ENCODE results near the gene BBS1.

The BBS1 gene

GRCh38 chr11:66563832-66564231 lies 53.4 kb downstream of the BBS1 start:
- Histone ChIP-seq H2BK120ac (ENCODE audit: low read depth, low read length) (no peak overlapping the region), H3K18ac (ENCODE audit: low read depth in 1 of 2, low read length in 2 of 2) (no peak overlapping the region), H2BK15ac (ENCODE audit: low read depth, poor library complexity, severe bottlenecking) (no peak overlapping the region), H3K27ac (ENCODE audit: low read length, poor library complexity, severe bottlenecking) (no peak overlapping the region), H3K4me2 (ENCODE audit: low read length, poor library complexity, severe bottlenecking) (no peak overlapping the region), H3K23ac (ENCODE audit: low read length in 2 of 2) (no peak overlapping the region), H2AK5ac (ENCODE audit: low read length, severe bottlenecking) (no peak overlapping the region), H3K4me1 (ENCODE audit: control insufficient read depth, insufficient read depth, low read depth, low read length) (no peaks in the 10 kb centered on the region), H3K79me1 (replicated peaks; ENCODE audit: low read length, poor library complexity, severe bottlenecking) (no peaks in the 10 kb centered on the region), H2AFZ (ENCODE audit: low read depth, low read length) (no peak overlapping the region), H3K36me3 (ENCODE audit: control insufficient read depth in 1 of 2, insufficient read depth in 2 of 2, low read depth in 1 of 2, low read length in 2 of 2) (peaks cover 0 to 17% of the 10 kb centered on the region in 2 experiments), H3K9me3 (ENCODE audit: control insufficient read depth, low read length) (no peaks in the 10 kb centered on the region), H4K8ac (ENCODE audit: low read length) (no peak overlapping the region), H4K91ac (ENCODE audit: low read length) (no peak overlapping the region), H3K9ac (ENCODE audit: low read length) (no peak overlapping the region), H3K14ac (ENCODE audit: low read length in 2 of 2) (no peak overlapping the region), H3K4me3 (ENCODE audit: insufficient read depth in 1 of 2, low read depth in 1 of 2, low read length in 2 of 2) (no peak overlapping the region), H3K4ac (ENCODE audit: low read depth in 1 of 2, low read length in 2 of 2) (no peak overlapping the region), H3K27me3 (ENCODE audit: control insufficient read depth in 1 of 2, insufficient read depth in 1 of 2, low read length in 2 of 2) (peaks cover 10 to 11% of the 10 kb centered on the region in 2 experiments), H2BK5ac (ENCODE audit: low read depth, low read length, poor library complexity, severe bottlenecking) (no peak overlapping the region), H2BK12ac (ENCODE audit: low read length in 2 of 2) (no peak overlapping the region)
- 94% methylated on average over 9 of the region's 10 CpGs for WGBS
- no peak for DNase-seq

DNA sequence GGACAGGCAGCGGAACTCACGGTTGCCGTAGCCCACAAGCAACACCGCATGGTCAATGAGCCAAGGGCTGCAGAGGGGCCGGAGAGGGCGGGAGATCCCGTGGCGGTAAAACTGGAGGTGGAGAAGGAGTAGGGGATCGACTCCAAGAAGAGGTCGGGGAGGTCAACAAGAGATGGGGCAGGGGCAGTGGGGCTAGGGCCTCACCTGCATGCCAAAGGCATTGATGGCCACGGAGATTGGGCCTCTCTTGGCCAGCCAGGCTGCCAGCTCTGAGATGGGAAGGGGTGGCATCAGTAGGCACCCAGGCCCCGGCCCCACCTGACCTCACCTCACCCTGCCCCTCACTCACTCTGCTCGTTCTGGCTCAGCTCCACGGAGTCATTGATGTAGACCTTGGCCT lies 54.1 kb downstream of the BBS1 start:
- DNase-seq = no peak
- Histone ChIP-seq H3K4me3 (ENCODE audit: insufficient read depth in 1 of 2, low read depth in 1 of 2, low read length in 2 of 2) (no peak overlapping the region), H4K8ac (ENCODE audit: low read length) (no peak overlapping the region), H2BK120ac (ENCODE audit: low read depth, low read length) (no peak overlapping the region), H3K9me3 (ENCODE audit: control insufficient read depth, low read length) (no peaks in the 10 kb centered on the region), H2BK15ac (ENCODE audit: low read depth, poor library complexity, severe bottlenecking) (no peak overlapping the region), H3K4ac (ENCODE audit: low read depth in 1 of 2, low read length in 2 of 2) (no peak overlapping the region), H2AK5ac (ENCODE audit: low read length, severe bottlenecking) (no peak overlapping the region), H3K4me2 (ENCODE audit: low read length, poor library complexity, severe bottlenecking) (no peak overlapping the region), H2BK5ac (ENCODE audit: low read depth, low read length, poor library complexity, severe bottlenecking) (no peak overlapping the region), H2BK12ac (ENCODE audit: low read length in 2 of 2) (no peak overlapping the region), H3K9ac (ENCODE audit: low read length) (no peak overlapping the region), H2AFZ (ENCODE audit: low read depth, low read length) (no peak overlapping the region), H4K91ac (ENCODE audit: low read length) (no peak overlapping the region), H3K23ac (ENCODE audit: low read length in 2 of 2) (peak overlapping the region in 1 of 2 experiments; percentile 46), H3K14ac (ENCODE audit: low read length in 2 of 2) (no peak overlapping the region), H3K27me3 (ENCODE audit: control insufficient read depth in 1 of 2, insufficient read depth in 1 of 2, low read length in 2 of 2) (peaks cover 8 to 11% of the 10 kb centered on the region in 2 experiments), H3K27ac (ENCODE audit: low read length, poor library complexity, severe bottlenecking) (no peak overlapping the region), H3K4me1 (ENCODE audit: control insufficient read depth, insufficient read depth, low read depth, low read length) (no peaks in the 10 kb centered on the region), H3K36me3 (ENCODE audit: control insufficient read depth in 1 of 2, insufficient read depth in 2 of 2, low read depth in 1 of 2, low read length in 2 of 2) (peaks cover 0 to 17% of the 10 kb centered on the region in 2 experiments), H3K18ac (ENCODE audit: low read depth in 1 of 2, low read length in 2 of 2) (no peak overlapping the region), H3K79me1 (replicated peaks; ENCODE audit: low read length, poor library complexity, severe bottlenecking) (no peaks in the 10 kb centered on the region)
- 87% methylated on average over 14 of the region's 14 CpGs for WGBS

DNA sequence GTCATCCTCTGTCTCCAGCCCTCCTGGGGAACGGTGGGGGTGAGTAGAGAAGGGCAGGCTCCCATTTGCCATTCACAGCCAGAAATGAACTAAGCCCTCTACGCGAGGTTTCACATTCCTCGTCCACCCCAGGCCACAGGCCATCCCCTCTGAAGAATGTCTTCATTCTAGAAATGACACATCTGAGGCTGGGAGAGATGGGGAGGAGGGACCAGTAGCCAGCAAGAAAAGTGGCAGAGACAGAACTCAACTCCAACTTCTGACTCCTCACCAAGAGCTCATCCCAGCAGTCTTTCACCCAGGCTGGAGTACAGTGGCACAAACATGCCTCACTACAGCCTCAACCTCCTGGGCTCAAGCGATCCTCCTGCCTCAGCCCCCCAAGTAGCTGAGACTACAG lies 54.5 kb downstream of the BBS1 start:
- no peak overlapping the region for H3K4ac ChIP-seq (ENCODE audit: low read depth in 1 of 2, low read length in 2 of 2)
- whole genome bisulfite sequencing = 91% methylated on average over 3 of the region's 5 CpGs
- peak overlapping the region in 1 of 2 experiments; percentile 46 for H3K23ac ChIP-seq (ENCODE audit: low read length in 2 of 2)
- H4K8ac ChIP-seq (ENCODE audit: low read length) = no peak overlapping the region
- no peak overlapping the region for H3K18ac ChIP-seq (ENCODE audit: low read depth in 1 of 2, low read length in 2 of 2)
- H2AFZ ChIP-seq (ENCODE audit: low read depth, low read length) = no peak overlapping the region
- no peaks in the 10 kb centered on the region for H3K4me1 ChIP-seq (ENCODE audit: control insufficient read depth, insufficient read depth, low read depth, low read length)
- H2BK12ac ChIP-seq (ENCODE audit: low read length in 2 of 2) = no peak overlapping the region
- H3K27me3 ChIP-seq (ENCODE audit: control insufficient read depth in 1 of 2, insufficient read depth in 1 of 2, low read length in 2 of 2) = peaks cover 8 to 11% of the 10 kb centered on the region in 2 experiments
- no peak overlapping the region for H3K14ac ChIP-seq (ENCODE audit: low read length in 2 of 2)
- no peak overlapping the region for H2BK5ac ChIP-seq (ENCODE audit: low read depth, low read length, poor library complexity, severe bottlenecking)
- H3K9ac ChIP-seq (ENCODE audit: low read length) = no peak overlapping the region
- no peaks in the 10 kb centered on the region for H3K9me3 ChIP-seq (ENCODE audit: control insufficient read depth, low read length)
- no peak overlapping the region for H3K27ac ChIP-seq (ENCODE audit: low read length, poor library complexity, severe bottlenecking)
- no peak overlapping the region for H2BK15ac ChIP-seq (ENCODE audit: low read depth, poor library complexity, severe bottlenecking)
- no peak overlapping the region for H3K4me3 ChIP-seq (ENCODE audit: insufficient read depth in 1 of 2, low read depth in 1 of 2, low read length in 2 of 2)
- no peak overlapping the region for H3K4me2 ChIP-seq (ENCODE audit: low read length, poor library complexity, severe bottlenecking)
- peaks cover 0 to 17% of the 10 kb centered on the region in 2 experiments for H3K36me3 ChIP-seq (ENCODE audit: control insufficient read depth in 1 of 2, insufficient read depth in 2 of 2, low read depth in 1 of 2, low read length in 2 of 2)
- H3K79me1 ChIP-seq (replicated peaks; ENCODE audit: low read length, poor library complexity, severe bottlenecking) = no peaks in the 10 kb centered on the region
- no peak overlapping the region for H2BK120ac ChIP-seq (ENCODE audit: low read depth, low read length)
- no peak overlapping the region for H4K91ac ChIP-seq (ENCODE audit: low read length)
- H2AK5ac ChIP-seq (ENCODE audit: low read length, severe bottlenecking) = no peak overlapping the region
- DNase-seq = no peak

- no peak overlapping the region for H3K4ac ChIP-seq (ENCODE audit: low read depth in 1 of 2, low read length in 2 of 2)
- H2AFZ ChIP-seq (ENCODE audit: low read depth, low read length) = no peak overlapping the region
- H3K4me1 ChIP-seq (ENCODE audit: control insufficient read depth, insufficient read depth, low read depth, low read length) = no peaks in the 10 kb centered on the region
- no peak overlapping the region for H2BK15ac ChIP-seq (ENCODE audit: low read depth, poor library complexity, severe bottlenecking)
- no peak overlapping the region for H2AK5ac ChIP-seq (ENCODE audit: low read length, severe bottlenecking)
- peaks cover 0 to 6% of the 10 kb centered on the region in 2 experiments for H3K27me3 ChIP-seq (ENCODE audit: control insufficient read depth in 1 of 2, insufficient read depth in 1 of 2, low read length in 2 of 2)
- peaks cover 0 to 17% of the 10 kb centered on the region in 2 experiments for H3K36me3 ChIP-seq (ENCODE audit: control insufficient read depth in 1 of 2, insufficient read depth in 2 of 2, low read depth in 1 of 2, low read length in 2 of 2)
- no peak overlapping the region for H2BK12ac ChIP-seq (ENCODE audit: low read length in 2 of 2)
- H2BK120ac ChIP-seq (ENCODE audit: low read depth, low read length) = no peak overlapping the region
- DNase-seq = no peak
- H3K27ac ChIP-seq (ENCODE audit: low read length, poor library complexity, severe bottlenecking) = no peak overlapping the region
- H4K8ac ChIP-seq (ENCODE audit: low read length) = no peak overlapping the region
- H3K18ac ChIP-seq (ENCODE audit: low read depth in 1 of 2, low read length in 2 of 2) = no peak overlapping the region
- no peak overlapping the region for H2BK5ac ChIP-seq (ENCODE audit: low read depth, low read length, poor library complexity, severe bottlenecking)
- no peaks in the 10 kb centered on the region for H3K79me1 ChIP-seq (replicated peaks; ENCODE audit: low read length, poor library complexity, severe bottlenecking)
- 93% methylated on average over 8 of the region's 8 CpGs for WGBS
- no peak overlapping the region for H4K91ac ChIP-seq (ENCODE audit: low read length)
- no peak overlapping the region for H3K23ac ChIP-seq (ENCODE audit: low read length in 2 of 2)
- no peaks in the 10 kb centered on the region for H3K9me3 ChIP-seq (ENCODE audit: control insufficient read depth, low read length)
- H3K14ac ChIP-seq (ENCODE audit: low read length in 2 of 2) = no peak overlapping the region
- H3K4me3 ChIP-seq (ENCODE audit: insufficient read depth in 1 of 2, low read depth in 1 of 2, low read length in 2 of 2) = no peak overlapping the region
- H3K4me2 ChIP-seq (ENCODE audit: low read length, poor library complexity, severe bottlenecking) = no peak overlapping the region
- no peak overlapping the region for H3K9ac ChIP-seq (ENCODE audit: low read length)
Measured at GRCh38 chr11:66566221-66566620, 55.8 kb downstream of the BBS1 start.

Measured in mesenchymal stem cell (in vitro differentiated cells and primary cell).